ENCODE results near the gene CACNA1I. TPM values are rescaled to one million over a fixed set of nuclear protein-coding genes. Genes with fewer than 3 reads are reported as not detected.
A peak's percentile ranks its signal among the peaks of the same experiment; 100 is the strongest.
"Not testable (repeated sequence)": the region's sequence is repeated elsewhere in the genome, so short reads cannot be mapped to it uniquely, and the experiment has no call there.

CACNA1I gene
- polyA plus RNA-seq (2013, experiment 1 of 2; ENCODE audit: insufficient read length): not detected
- not detected for polyA plus RNA-seq (2013, experiment 2 of 2; ENCODE audit: insufficient read length)

DNA sequence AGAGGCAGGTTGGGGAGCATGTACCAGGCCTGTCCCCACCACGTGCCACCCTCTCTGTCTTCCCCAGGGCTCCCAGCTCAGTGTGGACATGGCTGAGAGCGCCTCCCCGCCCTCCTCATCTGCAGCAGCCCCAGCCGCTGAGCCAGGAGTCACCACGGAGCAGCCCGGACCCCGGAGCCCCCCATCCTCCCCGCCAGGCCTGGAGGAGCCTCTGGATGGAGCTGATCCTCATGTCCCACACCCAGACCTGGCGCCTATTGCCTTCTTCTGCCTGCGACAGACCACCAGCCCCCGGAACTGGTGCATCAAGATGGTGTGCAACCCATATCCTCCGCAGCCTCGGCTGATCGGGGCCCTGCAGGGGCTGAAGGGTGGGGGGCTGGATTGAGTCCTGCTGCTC is at the start of gene CACNA1I:
Gene CACNA1I (plus strand): TSS at position 89 of the 400 bp plus-strand sequence. CDS start 0 bp downstream, at position 89.
- no peak for DNase-seq

DNA sequence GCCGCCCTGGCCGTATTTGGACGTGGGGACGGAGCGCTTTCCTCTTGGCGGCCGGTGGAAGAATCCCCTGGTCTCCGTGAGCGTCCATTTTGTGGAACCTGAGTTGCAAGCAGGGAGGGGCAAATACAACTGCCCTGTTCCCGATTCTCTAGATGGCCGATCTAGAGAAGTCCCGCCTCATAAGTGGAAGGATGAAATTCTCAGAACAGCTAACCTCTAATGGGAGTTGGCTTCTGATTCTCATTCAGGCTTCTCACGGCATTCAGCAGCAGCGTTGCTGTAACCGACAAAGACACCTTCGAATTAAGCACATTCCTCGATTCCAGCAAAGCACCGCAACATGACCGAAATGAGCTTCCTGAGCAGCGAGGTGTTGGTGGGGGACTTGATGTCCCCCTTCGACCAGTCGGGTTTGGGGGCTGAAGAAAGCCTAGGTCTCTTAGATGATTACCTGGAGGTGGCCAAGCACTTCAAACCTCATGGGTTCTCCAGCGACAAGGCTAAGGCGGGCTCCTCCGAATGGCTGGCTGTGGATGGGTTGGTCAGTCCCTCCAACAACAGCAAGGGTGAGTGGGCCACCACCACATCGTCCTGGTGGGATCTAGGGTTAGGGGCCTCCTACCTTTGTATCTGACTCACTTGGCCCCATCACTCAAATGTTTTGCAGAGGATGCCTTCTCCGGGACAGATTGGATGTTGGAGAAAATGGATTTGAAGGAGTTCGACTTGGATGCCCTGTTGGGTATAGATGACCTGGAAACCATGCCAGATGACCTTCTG is 49.3 kb upstream of the CACNA1I start:
- not testable (repeated sequence) for DNase-seq

- not testable (repeated sequence) for DNase-seq
Observed at GRCh38 chr22:39522091-39522490, 48.5 kb upstream of the CACNA1I start.

GRCh38 chr22:39522567-39523300 is 47.8 kb upstream of the CACNA1I start:
- DNase-seq: peak; percentile 66

GRCh38 chr22:39524089-39524752 is 46.3 kb upstream of the CACNA1I start:
- DNase-seq: no peak

- no peak for DNase-seq
Observed at GRCh38 chr22:39524753-39525657, 45.5 kb upstream of the CACNA1I start.

GRCh38 chr22:39525658-39525975 is 44.9 kb upstream of the CACNA1I start:
- DNase-seq: no peak

- no peak for DNase-seq
Observed at GRCh38 chr22:39526736-39527171, 43.8 kb upstream of the CACNA1I start.

DNA sequence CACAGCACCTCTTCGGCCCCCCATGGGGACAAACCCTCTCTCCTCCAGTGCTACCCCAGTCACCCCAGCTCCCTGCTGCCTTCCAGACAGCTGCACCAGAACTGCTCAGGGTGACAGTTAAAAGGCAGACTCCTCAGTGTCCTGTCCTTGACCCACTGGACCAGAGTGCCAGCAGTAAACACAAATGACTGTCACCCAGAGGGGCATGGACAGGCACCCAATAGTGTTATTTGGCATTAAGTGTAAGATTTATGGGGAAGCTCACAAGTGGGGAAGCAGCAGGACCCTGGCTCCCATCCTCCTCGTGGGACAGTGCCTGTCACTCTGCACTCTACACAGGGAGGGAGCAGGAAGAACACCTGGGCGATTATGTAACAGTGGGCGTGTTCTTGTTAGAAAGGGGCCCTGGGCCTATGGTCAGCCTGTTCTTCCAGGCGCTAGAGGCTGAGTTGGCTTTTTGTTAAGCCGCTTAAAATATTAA is 43.0 kb upstream of the CACNA1I start:
- no peak for DNase-seq

GRCh38 chr22:39528080-39528661 is 42.4 kb upstream of the CACNA1I start:
- DNase-seq: no peak

- DNase-seq: peak; percentile 84
Observed at GRCh38 chr22:39528681-39529486, 41.7 kb upstream of the CACNA1I start.

DNA sequence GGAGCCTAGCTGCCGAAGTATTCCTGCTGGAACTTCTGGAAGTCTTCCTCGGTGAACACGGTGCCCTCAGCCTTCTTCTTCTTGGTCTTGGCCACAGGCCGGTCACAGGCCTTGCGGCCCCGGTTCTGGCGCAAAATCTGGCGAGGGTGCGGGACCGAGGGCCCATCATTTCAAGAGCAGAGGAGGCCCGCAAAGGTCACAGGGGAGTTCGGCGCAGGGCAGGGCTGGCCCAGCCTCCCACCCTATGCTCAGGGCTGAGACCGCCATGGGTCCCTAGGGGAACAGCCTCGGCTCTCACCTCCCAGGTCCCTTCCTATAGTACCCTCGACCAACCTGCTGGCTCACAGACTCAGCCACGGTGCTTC is 41.1 kb upstream of the CACNA1I start:
- DNase-seq: no peak

GRCh38 chr22:39530116-39530515 is 40.4 kb upstream of the CACNA1I start:
- no peak for DNase-seq

GRCh38 chr22:39530692-39531331 is 39.7 kb upstream of the CACNA1I start:
- peak; percentile 59 for DNase-seq

GRCh38 chr22:39532215-39533073 is 38.1 kb upstream of the CACNA1I start, which contains the start of gene RPS19BP1:
RPS19BP1 (minus strand) TSS chr22:39532748; CDS start chr22:39532738, 10 bp downstream.
- peak; percentile 99 for DNase-seq

GRCh38 chr22:39534092-39534506 is 36.5 kb upstream of the CACNA1I start:
- DNase-seq: no peak

DNA sequence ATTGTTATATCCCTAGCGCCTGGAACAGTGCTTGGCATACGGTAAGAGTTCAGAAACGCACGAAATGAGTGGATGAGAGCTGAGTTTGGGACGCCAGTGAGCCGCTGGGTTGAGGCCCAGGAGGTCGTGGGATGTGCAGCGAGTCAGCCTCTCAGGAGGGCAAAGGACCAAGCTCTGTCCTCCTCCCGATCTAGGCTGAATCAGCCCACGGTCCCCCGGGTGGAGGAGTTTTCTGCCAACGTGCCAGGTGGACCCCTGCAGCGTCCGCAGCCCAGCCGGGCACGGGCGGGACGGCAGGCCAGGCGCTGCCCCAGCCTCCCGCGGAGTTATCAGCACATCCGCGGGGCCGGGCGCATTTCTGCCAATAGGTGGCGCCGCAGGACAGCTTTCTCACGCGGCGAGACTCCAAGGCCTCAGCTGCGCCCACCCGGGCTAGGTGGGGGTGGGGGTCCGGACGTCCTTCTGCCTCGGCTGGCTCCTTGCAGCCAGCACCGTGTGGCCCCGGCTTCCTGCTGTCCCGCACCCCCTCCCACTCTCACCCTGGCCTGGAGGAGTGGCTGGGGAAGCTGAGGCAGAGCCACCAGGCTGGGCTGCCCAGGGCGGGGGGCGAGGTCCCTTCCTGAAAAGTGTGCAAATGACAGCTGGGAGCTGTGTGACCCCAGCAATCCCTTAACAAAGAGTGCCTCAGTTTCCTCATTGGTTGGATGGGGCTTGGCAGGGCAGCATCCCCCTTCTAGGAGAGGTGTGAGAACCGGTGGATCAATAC is 35.8 kb upstream of the CACNA1I start:
- DNase-seq: peak; percentile 72

DNA sequence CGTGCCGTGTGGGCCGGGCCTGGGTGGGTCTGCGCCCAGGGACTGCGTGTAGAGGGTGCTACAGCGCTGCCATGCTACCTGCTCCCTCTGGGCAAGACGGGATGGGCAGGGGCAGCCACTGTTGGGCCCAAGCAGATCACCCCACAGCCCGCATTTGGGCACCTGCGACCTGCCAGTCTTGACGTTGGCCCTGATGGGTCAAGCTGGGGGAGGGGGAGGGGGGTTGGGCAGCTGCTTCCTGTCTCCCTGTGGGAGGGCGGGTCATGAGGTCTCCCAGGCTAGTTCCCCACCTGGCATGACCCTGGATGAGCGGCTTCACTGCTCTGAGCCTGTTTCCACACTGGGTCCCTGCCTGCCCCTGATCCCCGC is 35.2 kb upstream of the CACNA1I start:
- DNase-seq: no peak
